Nephron (organoid): ENCODE results near the gene MESP2.

ENCODE experiments used
- H3K27ac Mint-ChIP-seq, 3 experiments: 2 replicates each; pipeline ENCODE4 v1.8.0; 2020; ENCODE audit warnings: mixed read lengths in 3 of 3, mild to moderate bottlenecking in 2 of 3, moderate library complexity in 1 of 3
- H3K27me3 Mint-ChIP-seq: 2 replicates; pipeline ENCODE4 v1.8.0; 2021; ENCODE audit warnings: low read depth, mild to moderate bottlenecking, moderate library complexity, mixed read lengths
- H3K36me3 Mint-ChIP-seq: 2 replicates; pipeline ENCODE4 v1.8.0; 2020; ENCODE audit warnings: low read depth, mixed read lengths
- H3K4me1 Mint-ChIP-seq: 2 replicates; pipeline ENCODE4 v1.8.0; 2020; ENCODE audit warnings: mixed read lengths
- H3K4me3 Mint-ChIP-seq, 3 experiments: 2 replicates each; pipeline ENCODE4 v1.8.0; 2020; ENCODE audit warnings: mild to moderate bottlenecking in 3 of 3, mixed read lengths in 3 of 3, moderate library complexity in 2 of 3
- H3K9me3 Mint-ChIP-seq: 2 replicates; pipeline ENCODE4 v1.8.0; 2020; ENCODE audit warnings: mixed read lengths
- CTCF ChIP-seq, 3 experiments: fragments of 200-600 bp; sonication (generic); IDR thresholded peaks; one replicate each; pipeline ENCODE4 v1.5.0; 2021; ENCODE audit warnings: antibody characterized with exemption in 3 of 3; ENCODE audit not compliant: unreplicated experiment in 3 of 3

Gene MESP2

GRCh38 chr15:89769366-89769765 is 6.8 kb upstream of the MESP2 start:
- H3K4me1 Mint-ChIP-seq: no peaks in the 10 kb centered on the region

DNA sequence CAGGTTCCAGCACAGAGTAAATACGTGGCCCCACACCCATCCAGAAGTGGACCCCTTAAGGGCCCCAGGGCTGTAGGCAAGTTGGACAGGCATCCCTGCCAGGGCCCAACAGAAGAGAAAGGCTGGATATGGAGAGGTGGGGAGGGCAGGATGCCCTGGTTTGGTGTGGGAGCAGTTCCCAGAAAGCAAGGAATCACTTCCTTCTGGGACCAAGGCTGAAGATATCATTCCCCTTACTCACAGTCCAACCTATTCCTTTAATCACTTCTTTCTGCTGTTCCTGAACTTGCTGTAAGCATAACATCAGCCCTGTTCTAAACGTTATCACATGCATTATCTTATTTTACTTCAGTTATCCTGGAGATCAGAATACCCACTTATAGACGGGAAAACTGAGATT is 6.1 kb upstream of the MESP2 start:
- Mint-ChIP-seq H3K36me3 (no peaks in the 10 kb centered on the region), H3K27ac (no peak overlapping the region), H3K4me1 (no peaks in the 10 kb centered on the region), H3K4me3 (no peak overlapping the region), H3K9me3 (no peaks in the 10 kb centered on the region), H3K27me3 (peaks cover 8% of the 10 kb centered on the region)
- no peak for TF ChIP-seq CTCF (IDR thresholded peaks at IDR 0.05; ENCODE audit: unreplicated experiment in 3 of 3)

More at GRCh38 chr15:89769366-89769765, 6.8 kb upstream of the MESP2 start:
- no peaks in the 10 kb centered on the region for H3K9me3 Mint-ChIP-seq
- no peak for TF ChIP-seq CTCF (IDR thresholded peaks at IDR 0.05; ENCODE audit: unreplicated experiment in 3 of 3)
- H3K4me3 Mint-ChIP-seq: no peak overlapping the region
- no peak overlapping the region for H3K27ac Mint-ChIP-seq
- peaks cover 8% of the 10 kb centered on the region for H3K27me3 Mint-ChIP-seq
- no peaks in the 10 kb centered on the region for H3K36me3 Mint-ChIP-seq

GRCh38 chr15:89772932-89773583 is 3.1 kb upstream of the MESP2 start:
- H3K27me3 Mint-ChIP-seq: peaks cover 8% of the 10 kb centered on the region
- no peak overlapping the region for H3K27ac Mint-ChIP-seq

GRCh38 chr15:89774492-89774891 is 1.6 kb upstream of the MESP2 start:
- H3K36me3 Mint-ChIP-seq: no peaks in the 10 kb centered on the region
- no peak overlapping the region for H3K4me3 Mint-ChIP-seq
- H3K27me3 Mint-ChIP-seq: no peaks in the 10 kb centered on the region
- no peaks in the 10 kb centered on the region for H3K4me1 Mint-ChIP-seq
- no peak for TF ChIP-seq CTCF (IDR thresholded peaks at IDR 0.05; ENCODE audit: unreplicated experiment in 3 of 3)
- H3K9me3 Mint-ChIP-seq: no peaks in the 10 kb centered on the region
- H3K27ac Mint-ChIP-seq: no peak overlapping the region

More at GRCh38 chr15:89772932-89773583, 3.1 kb upstream of the MESP2 start:
- Mint-ChIP-seq H3K9me3 (no peaks in the 10 kb centered on the region), H3K4me1 (no peaks in the 10 kb centered on the region), H3K36me3 (no peaks in the 10 kb centered on the region), H3K4me3 (no peak overlapping the region)
- peak; percentile 28 to 32 (median 29) for TF ChIP-seq CTCF (IDR thresholded peaks at IDR 0.05; ENCODE audit: unreplicated experiment in 3 of 3)

DNA sequence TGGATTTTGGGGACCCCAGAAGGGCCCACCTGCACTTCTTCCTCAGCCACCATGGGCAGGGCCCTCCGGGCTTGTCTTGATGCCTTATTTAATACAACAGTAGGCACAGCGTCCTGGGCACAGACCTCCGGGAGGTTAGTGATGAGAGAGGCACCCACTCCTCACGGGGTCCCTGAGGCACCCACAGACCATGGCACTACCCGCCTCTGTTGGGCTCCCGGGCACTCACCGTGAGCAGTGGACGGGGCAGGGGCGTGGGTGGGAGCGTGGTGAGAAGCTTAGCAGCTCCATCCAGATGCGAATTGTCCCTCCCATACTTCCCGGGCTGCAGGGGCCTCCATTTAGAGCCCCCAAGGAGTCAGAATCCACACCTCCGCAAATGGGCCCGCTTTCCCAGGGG is 317 bp upstream of the MESP2 start:
- Mint-ChIP-seq H3K27ac (no peak overlapping the region), H3K4me3 (peak overlapping the region in 1 of 3 experiments; percentile 25), H3K27me3 (peaks cover 4% of the 10 kb centered on the region), H3K36me3 (no peaks in the 10 kb centered on the region), H3K4me1 (no peaks in the 10 kb centered on the region), H3K9me3 (no peaks in the 10 kb centered on the region)
- no peak for TF ChIP-seq CTCF (IDR thresholded peaks at IDR 0.05; ENCODE audit: unreplicated experiment in 3 of 3)
